Right atrium auricular region (tissue), 2 donors: ENCODE measurements around the gene VPS26B. TPM values are rescaled to one million over a fixed set of nuclear protein-coding genes. Genes with fewer than 3 reads are reported as not detected.
"Not testable (repeated sequence)": the region's sequence is repeated elsewhere in the genome, so short reads cannot be mapped to it uniquely, and the experiment has no call there.

Source experiments
- DNase-seq: peaks from one replicate; pipeline ENCODE4 v3.0.0-alpha.2; 2019; ENCODE audit warnings: low spot score
- H3K27ac ChIP-seq, 2 donors: fragments of 200-600 bp; sonication (generic); 1 replicate in 1 of 2; 2 replicates in 1 of 2; pipeline ENCODE4 v1.5.1; 2016 to 2019
- H3K27me3 ChIP-seq, 2 donors: fragments of 200-600 bp; sonication (generic); one replicate each; pipeline versions ENCODE4 v1.5.1 to v1.6.0; 2017 to 2019
- H3K36me3 ChIP-seq: fragments of 200-600 bp; sonication (generic); one replicate; pipeline ENCODE4 v1.5.1; 2016
- H3K4me1 ChIP-seq, 2 donors: fragments of 200-600 bp; sonication (generic); one replicate each; pipeline versions ENCODE4 v1.5.1 to v1.6.0; 2017 to 2019
- H3K4me3 ChIP-seq, 2 donors: fragments of 200-600 bp; sonication (generic); 1 replicate in 1 of 2; 2 replicates in 1 of 2; pipeline ENCODE4 v1.5.1; 2017 to 2019; ENCODE audit warnings: mild to moderate bottlenecking in 1 of 2, moderate library complexity in 1 of 2
- H3K9me3 ChIP-seq, 2 donors: fragments of 200-600 bp; sonication (generic); one replicate each; pipeline ENCODE4 v1.5.1; 2019
- total RNA-seq, 2 donors: library from RNA; depleted of rRNA; stranded (reverse); fragments of >200 nt; gene quantifications; one replicate each; pipeline ENCODE4 v1.1.0, GENCODE V29; 2016
- TF ChIP-seq, protein P1 (sequence below), 2 donors: fragments of 200-600 bp; sonication (generic); IDR thresholded peaks; one replicate each; pipeline ENCODE4 v1.5.1; 2019; ENCODE audit warnings: antibody characterized with exemption in 2 of 2

Gene VPS26B
- total RNA-seq, 2 donors from 2014 or later: 24.9 to 25.1 TPM

DNA sequence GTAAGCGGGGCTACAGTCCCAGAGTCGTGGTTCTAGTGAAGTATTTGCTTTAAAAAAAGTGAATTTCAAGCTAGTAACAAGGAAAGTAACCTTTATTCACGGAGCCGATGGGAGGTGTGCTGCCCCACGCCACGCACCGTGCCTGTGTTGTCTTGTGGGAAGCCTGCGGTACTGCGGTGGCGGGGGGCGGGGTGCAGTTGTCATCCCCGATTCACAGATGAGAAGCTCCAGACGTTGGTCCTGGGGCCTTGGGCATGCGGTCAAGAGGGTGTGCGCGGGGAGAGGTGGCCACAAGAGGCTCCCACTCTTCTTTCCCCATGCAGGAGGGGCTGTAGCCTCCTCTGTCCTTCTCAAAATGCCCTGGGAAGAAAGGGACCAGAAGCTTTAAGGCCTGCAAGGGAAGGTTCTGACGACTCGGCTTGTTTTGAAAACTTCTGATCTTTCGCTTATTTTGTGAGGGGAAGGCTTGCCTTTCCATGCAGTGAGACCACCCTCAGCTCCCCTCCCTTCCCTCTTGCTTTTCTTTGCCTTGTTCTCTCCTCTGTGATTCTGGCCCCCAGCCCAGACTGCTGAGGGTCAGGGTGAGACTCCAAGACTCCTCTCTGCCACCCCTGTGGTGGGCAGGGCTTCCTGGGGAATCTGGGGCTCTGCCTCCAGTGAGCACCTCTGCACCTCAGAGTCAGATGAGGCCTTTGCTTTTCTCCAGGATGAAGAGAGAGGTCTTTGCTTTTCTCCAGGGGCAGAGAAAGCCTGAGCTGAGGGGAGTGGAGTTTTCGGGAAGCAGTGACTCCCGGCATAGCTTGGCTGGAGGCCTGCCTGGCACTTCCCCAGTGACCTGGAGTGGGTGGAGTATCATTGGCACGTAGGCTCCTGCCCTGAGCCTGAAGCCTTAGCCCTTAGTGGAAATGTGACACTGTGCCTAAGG, 57.9 kb downstream of the VPS26B start:
- H3K27me3 ChIP-seq: peaks cover 0 to 5% of the 10 kb centered on the region in 2 donors
- H3K27ac ChIP-seq: no peak overlapping the region
- peak; percentile 36 for DNase-seq

DNA sequence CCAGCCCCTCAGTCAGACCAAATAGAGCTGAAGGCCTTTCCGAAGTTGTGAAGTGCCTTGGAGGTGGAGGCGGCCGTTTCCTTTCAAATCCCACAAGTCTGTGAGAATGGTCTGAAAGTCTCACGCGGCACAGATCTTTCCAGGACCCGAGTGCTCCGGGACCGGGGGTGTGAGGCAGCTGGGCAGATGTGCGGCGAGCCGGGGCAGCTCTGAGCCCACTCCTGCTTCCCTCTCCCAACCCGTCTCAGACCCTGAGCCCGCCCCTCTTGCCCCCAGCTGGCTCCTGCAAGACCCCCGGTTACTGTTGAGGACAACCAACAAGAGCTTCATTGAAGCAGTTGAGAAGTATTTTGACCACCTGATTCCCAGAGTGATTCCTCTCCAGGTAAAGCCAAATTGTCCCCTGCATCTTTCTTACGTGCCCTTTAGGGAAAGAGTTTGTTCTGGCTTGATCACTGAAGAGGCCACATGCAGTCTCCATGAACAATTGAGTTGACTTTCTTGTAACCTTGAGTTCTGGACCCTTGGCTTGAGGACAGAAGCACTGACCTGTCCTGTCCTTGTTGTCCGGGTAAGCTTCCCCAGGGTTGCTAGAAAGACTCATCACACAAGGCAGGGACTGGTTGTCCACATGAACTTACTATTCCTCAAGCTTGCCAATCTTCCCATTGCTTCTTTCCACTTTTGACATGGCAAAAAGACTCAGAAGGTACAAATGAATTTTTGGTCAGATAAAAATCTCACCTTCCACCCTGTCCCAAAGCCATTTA, 59.2 kb downstream of the VPS26B start:
- H3K9me3 ChIP-seq: no peaks in the 10 kb centered on the region
- no peak overlapping the region for H3K27ac ChIP-seq
- peak; percentile 47 for DNase-seq
- no peaks in the 10 kb centered on the region for H3K4me1 ChIP-seq
- H3K27me3 ChIP-seq: no peaks in the 10 kb centered on the region
- no peaks in the 10 kb centered on the region for H3K36me3 ChIP-seq
- no peak overlapping the region for H3K4me3 ChIP-seq
- TF ChIP-seq, protein P1, sequence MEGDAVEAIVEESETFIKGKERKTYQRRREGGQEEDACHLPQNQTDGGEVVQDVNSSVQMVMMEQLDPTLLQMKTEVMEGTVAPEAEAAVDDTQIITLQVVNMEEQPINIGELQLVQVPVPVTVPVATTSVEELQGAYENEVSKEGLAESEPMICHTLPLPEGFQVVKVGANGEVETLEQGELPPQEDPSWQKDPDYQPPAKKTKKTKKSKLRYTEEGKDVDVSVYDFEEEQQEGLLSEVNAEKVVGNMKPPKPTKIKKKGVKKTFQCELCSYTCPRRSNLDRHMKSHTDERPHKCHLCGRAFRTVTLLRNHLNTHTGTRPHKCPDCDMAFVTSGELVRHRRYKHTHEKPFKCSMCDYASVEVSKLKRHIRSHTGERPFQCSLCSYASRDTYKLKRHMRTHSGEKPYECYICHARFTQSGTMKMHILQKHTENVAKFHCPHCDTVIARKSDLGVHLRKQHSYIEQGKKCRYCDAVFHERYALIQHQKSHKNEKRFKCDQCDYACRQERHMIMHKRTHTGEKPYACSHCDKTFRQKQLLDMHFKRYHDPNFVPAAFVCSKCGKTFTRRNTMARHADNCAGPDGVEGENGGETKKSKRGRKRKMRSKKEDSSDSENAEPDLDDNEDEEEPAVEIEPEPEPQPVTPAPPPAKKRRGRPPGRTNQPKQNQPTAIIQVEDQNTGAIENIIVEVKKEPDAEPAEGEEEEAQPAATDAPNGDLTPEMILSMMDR (IDR thresholded peaks at IDR 0.05): no peak

More for the DNA sequence above, 57.9 kb downstream of the VPS26B start:
- TF ChIP-seq, protein P1 (IDR thresholded peaks at IDR 0.05): no peak
- Histone ChIP-seq H3K36me3 (no peaks in the 10 kb centered on the region), H3K9me3 (no peaks in the 10 kb centered on the region), H3K4me3 (no peak overlapping the region), H3K4me1 (peaks cover 0 to under 1% of the 10 kb centered on the region in 2 donors)

- H3K27me3 ChIP-seq, H3K27ac ChIP-seq, H3K36me3 ChIP-seq, H3K4me1 ChIP-seq, H3K9me3 ChIP-seq, H3K4me3 ChIP-seq: not testable (repeated sequence)
- peak; percentile 21 for DNase-seq
These were observed 59.9 kb downstream of the VPS26B start for GRCh38 chr11:134284349-134284748.

- no peaks in the 10 kb centered on the region for H3K27me3 ChIP-seq
- peak; percentile 43 for DNase-seq
- TF ChIP-seq, protein P1 (IDR thresholded peaks at IDR 0.05): no peak
- no peak overlapping the region for H3K4me3 ChIP-seq
- no peaks in the 10 kb centered on the region for H3K36me3 ChIP-seq
- H3K4me1 ChIP-seq: no peaks in the 10 kb centered on the region
- no peak overlapping the region for H3K27ac ChIP-seq
- H3K9me3 ChIP-seq: no peaks in the 10 kb centered on the region
These were observed 63.1 kb downstream of the VPS26B start for GRCh38 chr11:134287561-134287960.

GRCh38 chr11:134288486-134288885, 64.0 kb downstream of the VPS26B start:
- TF ChIP-seq, protein P1 (IDR thresholded peaks at IDR 0.05): no peak
- H3K27ac ChIP-seq: no peak overlapping the region
- no peaks in the 10 kb centered on the region for H3K36me3 ChIP-seq
- no peaks in the 10 kb centered on the region for H3K4me1 ChIP-seq
- H3K4me3 ChIP-seq: no peak overlapping the region
- H3K9me3 ChIP-seq: no peaks in the 10 kb centered on the region
- DNase-seq: peak; percentile 26
- no peaks in the 10 kb centered on the region for H3K27me3 ChIP-seq

- Histone ChIP-seq H3K27ac (no peak overlapping the region), H3K9me3 (no peaks in the 10 kb centered on the region), H3K4me1 (no peaks in the 10 kb centered on the region), H3K27me3 (no peaks in the 10 kb centered on the region), H3K36me3 (no peaks in the 10 kb centered on the region), H3K4me3 (no peak overlapping the region)
- no peak for DNase-seq
- TF ChIP-seq, protein P1 (IDR thresholded peaks at IDR 0.05): no peak
These were observed 64.7 kb downstream of the VPS26B start for GRCh38 chr11:134289167-134289566.
